Measurements from ENCODE around the gene KCNN2. TPM values are rescaled to one million over a fixed set of nuclear protein-coding genes. Genes with fewer than 3 reads are reported as not detected.
A peak's percentile ranks its signal among the peaks of the same experiment; 100 is the strongest.

Gene KCNN2
- total RNA-seq, 1 experiment from 2014 or later, result 11.9 TPM

DNA sequence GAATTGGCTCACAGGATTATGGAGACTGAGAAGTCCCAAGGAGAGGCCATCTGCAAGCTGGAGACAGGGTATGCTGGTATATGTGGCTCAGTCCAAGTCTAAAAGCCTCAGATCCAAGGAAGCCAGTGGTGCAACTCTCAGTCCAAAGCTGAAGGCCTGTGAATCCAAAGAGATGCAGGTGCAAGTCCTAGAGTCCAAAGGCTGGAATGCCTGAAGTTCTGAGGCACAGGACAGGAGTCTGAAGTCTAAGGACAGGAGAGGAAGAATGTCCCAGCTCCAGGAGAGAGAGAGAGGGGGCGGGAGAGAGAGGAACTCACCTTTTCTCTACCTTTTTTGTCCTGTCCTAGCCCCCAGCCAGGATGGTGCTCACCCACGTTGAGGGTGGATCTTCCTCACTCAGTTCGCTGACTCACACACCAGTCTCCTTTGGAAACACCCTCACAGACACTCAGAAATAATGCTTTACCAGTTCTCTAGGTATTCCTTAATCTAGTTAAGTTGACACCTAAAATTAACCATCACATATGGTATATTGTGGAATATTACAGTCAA lies 49.6 kb downstream of the KCNN2 start:
- DNase-seq (ENCODE audit: low spot score) (no peak), ATAC-seq (peak; percentile 36; the same call in 1 of the 2 replicates)
- Mint-ChIP-seq H3K27ac (no peak overlapping the region), H3K4me3 (no peak overlapping the region), H3K36me3 (no peaks in the 10 kb centered on the region), H3K9me3 (no peaks in the 10 kb centered on the region), H3K4me1 (peaks cover 48% of the 10 kb centered on the region), H3K27me3 (ENCODE audit: low read depth) (no peaks in the 10 kb centered on the region)
- CTCF ChIA-PET, result no interaction called here
- TF ChIP-seq, protein P1, sequence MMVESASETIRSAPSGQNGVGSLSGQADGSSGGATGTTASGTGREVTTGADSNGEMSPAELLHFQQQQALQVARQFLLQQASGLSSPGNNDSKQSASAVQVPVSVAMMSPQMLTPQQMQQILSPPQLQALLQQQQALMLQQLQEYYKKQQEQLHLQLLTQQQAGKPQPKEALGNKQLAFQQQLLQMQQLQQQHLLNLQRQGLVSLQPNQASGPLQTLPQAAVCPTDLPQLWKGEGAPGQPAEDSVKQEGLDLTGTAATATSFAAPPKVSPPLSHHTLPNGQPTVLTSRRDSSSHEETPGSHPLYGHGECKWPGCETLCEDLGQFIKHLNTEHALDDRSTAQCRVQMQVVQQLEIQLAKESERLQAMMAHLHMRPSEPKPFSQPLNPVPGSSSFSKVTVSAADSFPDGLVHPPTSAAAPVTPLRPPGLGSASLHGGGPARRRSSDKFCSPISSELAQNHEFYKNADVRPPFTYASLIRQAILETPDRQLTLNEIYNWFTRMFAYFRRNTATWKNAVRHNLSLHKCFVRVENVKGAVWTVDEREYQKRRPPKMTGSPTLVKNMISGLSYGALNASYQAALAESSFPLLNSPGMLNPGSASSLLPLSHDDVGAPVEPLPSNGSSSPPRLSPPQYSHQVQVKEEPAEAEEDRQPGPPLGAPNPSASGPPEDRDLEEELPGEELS (CRISPR knock-in tag; IDR thresholded peaks at IDR 0.05), result no peak
- TF ChIP-seq NFATC4 (CRISPR knock-in tag; IDR thresholded peaks at IDR 0.05) (no peak), EMX1 (CRISPR knock-in tag; IDR thresholded peaks at IDR 0.05) (no peak), SMAD3 (CRISPR knock-in tag; IDR thresholded peaks at IDR 0.05; ENCODE audit: borderline replicate concordance) (no peak), PRRX2 (CRISPR knock-in tag; IDR thresholded peaks at IDR 0.05) (no peak), NFE2L1 (CRISPR knock-in tag; IDR thresholded peaks at IDR 0.05) (no peak), FOXK1 (CRISPR knock-in tag; IDR thresholded peaks at IDR 0.05) (no peak), NR2C2 (CRISPR knock-in tag; IDR thresholded peaks at IDR 0.05) (no peak), ZNF317 (CRISPR knock-in tag; IDR thresholded peaks at IDR 0.05; ENCODE audit: borderline replicate concordance, low read depth) (no peak), TP53 (CRISPR knock-in tag; IDR thresholded peaks at IDR 0.05) (no peak)
- TF ChIP-seq, protein P2, sequence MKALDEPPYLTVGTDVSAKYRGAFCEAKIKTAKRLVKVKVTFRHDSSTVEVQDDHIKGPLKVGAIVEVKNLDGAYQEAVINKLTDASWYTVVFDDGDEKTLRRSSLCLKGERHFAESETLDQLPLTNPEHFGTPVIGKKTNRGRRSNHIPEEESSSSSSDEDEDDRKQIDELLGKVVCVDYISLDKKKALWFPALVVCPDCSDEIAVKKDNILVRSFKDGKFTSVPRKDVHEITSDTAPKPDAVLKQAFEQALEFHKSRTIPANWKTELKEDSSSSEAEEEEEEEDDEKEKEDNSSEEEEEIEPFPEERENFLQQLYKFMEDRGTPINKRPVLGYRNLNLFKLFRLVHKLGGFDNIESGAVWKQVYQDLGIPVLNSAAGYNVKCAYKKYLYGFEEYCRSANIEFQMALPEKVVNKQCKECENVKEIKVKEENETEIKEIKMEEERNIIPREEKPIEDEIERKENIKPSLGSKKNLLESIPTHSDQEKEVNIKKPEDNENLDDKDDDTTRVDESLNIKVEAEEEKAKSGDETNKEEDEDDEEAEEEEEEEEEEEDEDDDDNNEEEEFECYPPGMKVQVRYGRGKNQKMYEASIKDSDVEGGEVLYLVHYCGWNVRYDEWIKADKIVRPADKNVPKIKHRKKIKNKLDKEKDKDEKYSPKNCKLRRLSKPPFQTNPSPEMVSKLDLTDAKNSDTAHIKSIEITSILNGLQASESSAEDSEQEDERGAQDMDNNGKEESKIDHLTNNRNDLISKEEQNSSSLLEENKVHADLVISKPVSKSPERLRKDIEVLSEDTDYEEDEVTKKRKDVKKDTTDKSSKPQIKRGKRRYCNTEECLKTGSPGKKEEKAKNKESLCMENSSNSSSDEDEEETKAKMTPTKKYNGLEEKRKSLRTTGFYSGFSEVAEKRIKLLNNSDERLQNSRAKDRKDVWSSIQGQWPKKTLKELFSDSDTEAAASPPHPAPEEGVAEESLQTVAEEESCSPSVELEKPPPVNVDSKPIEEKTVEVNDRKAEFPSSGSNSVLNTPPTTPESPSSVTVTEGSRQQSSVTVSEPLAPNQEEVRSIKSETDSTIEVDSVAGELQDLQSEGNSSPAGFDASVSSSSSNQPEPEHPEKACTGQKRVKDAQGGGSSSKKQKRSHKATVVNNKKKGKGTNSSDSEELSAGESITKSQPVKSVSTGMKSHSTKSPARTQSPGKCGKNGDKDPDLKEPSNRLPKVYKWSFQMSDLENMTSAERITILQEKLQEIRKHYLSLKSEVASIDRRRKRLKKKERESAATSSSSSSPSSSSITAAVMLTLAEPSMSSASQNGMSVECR (CRISPR knock-in tag; IDR thresholded peaks at IDR 0.05; ENCODE audit: borderline replicate concordance), result no peak
- TF ChIP-seq, protein P3, sequence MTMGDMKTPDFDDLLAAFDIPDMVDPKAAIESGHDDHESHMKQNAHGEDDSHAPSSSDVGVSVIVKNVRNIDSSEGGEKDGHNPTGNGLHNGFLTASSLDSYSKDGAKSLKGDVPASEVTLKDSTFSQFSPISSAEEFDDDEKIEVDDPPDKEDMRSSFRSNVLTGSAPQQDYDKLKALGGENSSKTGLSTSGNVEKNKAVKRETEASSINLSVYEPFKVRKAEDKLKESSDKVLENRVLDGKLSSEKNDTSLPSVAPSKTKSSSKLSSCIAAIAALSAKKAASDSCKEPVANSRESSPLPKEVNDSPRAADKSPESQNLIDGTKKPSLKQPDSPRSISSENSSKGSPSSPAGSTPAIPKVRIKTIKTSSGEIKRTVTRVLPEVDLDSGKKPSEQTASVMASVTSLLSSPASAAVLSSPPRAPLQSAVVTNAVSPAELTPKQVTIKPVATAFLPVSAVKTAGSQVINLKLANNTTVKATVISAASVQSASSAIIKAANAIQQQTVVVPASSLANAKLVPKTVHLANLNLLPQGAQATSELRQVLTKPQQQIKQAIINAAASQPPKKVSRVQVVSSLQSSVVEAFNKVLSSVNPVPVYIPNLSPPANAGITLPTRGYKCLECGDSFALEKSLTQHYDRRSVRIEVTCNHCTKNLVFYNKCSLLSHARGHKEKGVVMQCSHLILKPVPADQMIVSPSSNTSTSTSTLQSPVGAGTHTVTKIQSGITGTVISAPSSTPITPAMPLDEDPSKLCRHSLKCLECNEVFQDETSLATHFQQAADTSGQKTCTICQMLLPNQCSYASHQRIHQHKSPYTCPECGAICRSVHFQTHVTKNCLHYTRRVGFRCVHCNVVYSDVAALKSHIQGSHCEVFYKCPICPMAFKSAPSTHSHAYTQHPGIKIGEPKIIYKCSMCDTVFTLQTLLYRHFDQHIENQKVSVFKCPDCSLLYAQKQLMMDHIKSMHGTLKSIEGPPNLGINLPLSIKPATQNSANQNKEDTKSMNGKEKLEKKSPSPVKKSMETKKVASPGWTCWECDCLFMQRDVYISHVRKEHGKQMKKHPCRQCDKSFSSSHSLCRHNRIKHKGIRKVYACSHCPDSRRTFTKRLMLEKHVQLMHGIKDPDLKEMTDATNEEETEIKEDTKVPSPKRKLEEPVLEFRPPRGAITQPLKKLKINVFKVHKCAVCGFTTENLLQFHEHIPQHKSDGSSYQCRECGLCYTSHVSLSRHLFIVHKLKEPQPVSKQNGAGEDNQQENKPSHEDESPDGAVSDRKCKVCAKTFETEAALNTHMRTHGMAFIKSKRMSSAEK (CRISPR knock-in tag; IDR thresholded peaks at IDR 0.05; ENCODE audit: borderline replicate concordance), result no peak
- TF ChIP-seq, protein P4, sequence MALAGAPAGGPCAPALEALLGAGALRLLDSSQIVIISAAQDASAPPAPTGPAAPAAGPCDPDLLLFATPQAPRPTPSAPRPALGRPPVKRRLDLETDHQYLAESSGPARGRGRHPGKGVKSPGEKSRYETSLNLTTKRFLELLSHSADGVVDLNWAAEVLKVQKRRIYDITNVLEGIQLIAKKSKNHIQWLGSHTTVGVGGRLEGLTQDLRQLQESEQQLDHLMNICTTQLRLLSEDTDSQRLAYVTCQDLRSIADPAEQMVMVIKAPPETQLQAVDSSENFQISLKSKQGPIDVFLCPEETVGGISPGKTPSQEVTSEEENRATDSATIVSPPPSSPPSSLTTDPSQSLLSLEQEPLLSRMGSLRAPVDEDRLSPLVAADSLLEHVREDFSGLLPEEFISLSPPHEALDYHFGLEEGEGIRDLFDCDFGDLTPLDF (CRISPR knock-in tag; IDR thresholded peaks at IDR 0.05), result no peak
- POLR2A ChIA-PET, result no interaction called here
